ENCODE results near the gene RIOX2.

DNA sequence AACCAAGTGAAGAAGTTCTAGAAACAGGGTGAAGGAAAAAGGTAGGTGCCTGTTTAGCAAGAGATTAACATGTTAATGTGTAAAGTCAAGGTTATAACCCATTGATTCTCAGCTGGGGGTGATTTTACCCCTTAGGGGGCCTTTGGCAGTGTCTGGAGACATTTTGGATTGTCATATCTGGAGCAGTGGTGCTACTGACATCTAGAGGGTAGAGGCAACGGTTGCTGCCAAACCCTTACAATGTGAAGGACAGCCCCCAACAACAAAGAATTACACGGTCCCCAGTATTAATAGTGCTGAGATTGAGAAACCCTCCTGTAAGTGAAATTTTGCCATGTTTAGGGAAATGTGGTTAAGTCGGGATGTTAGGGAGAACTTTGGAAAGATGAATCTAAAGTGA, 75.7 kb downstream of the RIOX2 start:
- TF ChIP-seq, protein P1, sequence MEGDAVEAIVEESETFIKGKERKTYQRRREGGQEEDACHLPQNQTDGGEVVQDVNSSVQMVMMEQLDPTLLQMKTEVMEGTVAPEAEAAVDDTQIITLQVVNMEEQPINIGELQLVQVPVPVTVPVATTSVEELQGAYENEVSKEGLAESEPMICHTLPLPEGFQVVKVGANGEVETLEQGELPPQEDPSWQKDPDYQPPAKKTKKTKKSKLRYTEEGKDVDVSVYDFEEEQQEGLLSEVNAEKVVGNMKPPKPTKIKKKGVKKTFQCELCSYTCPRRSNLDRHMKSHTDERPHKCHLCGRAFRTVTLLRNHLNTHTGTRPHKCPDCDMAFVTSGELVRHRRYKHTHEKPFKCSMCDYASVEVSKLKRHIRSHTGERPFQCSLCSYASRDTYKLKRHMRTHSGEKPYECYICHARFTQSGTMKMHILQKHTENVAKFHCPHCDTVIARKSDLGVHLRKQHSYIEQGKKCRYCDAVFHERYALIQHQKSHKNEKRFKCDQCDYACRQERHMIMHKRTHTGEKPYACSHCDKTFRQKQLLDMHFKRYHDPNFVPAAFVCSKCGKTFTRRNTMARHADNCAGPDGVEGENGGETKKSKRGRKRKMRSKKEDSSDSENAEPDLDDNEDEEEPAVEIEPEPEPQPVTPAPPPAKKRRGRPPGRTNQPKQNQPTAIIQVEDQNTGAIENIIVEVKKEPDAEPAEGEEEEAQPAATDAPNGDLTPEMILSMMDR (IDR thresholded peaks at IDR 0.05) = no peak
- no peak for TF ChIP-seq POLR2A (IDR thresholded peaks at IDR 0.05)
